ENCODE results near the gene CHMP6.

The CHMP6 gene

GRCh38 chr17:80965606-80966005, 26.0 kb upstream of the CHMP6 start:
- TF ChIP-seq CTCF (IDR thresholded peaks at IDR 0.05; ENCODE audit: borderline replicate concordance, control extremely low read depth, extremely low read depth, insufficient read depth, missing control alignments) = no peak
- in situ Hi-C loops (cut with MboI; ENCODE audit: low sequenced_read_pairs, unreplicated experiment) = no loop called here
- no peak for DNase-seq (ENCODE audit: low spot score)

DNA sequence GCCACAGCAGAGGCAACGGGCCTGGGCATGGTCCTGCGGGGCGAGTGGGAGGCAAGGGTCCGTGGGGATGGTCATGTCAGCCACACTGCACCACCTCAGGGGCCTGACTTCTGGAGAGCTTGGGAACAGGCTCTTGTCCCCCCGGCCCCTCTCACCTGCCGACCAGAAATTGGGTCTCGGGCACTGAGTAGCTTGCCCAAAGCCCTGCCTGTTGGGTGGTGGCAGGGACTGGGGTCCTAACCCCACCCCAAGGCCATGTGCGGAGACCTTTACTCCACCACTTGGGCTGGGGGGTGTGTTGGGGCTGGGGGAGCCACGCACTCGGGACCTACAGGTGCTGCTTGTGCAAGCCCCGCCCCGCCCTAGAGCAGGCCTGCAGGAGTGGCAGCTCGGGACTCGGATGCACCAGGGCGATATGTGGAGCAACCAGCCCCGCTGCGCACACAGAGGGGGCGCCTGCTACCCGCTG, 24.2 kb upstream of the CHMP6 start:
- no peak for DNase-seq (ENCODE audit: low spot score)
- in situ Hi-C loops (cut with MboI; ENCODE audit: low sequenced_read_pairs, unreplicated experiment) = no loop called here
- TF ChIP-seq CTCF (IDR thresholded peaks at IDR 0.05; ENCODE audit: borderline replicate concordance, control extremely low read depth, extremely low read depth, insufficient read depth, missing control alignments) = no peak

- DNase-seq (ENCODE audit: low spot score) = no peak
- in situ Hi-C loops (cut with MboI; ENCODE audit: low sequenced_read_pairs, unreplicated experiment) = no loop called here
- TF ChIP-seq CTCF (IDR thresholded peaks at IDR 0.05; ENCODE audit: borderline replicate concordance, control extremely low read depth, extremely low read depth, insufficient read depth, missing control alignments) = no peak
These were observed 23.0 kb upstream of the CHMP6 start for GRCh38 chr17:80968602-80969029.

DNA sequence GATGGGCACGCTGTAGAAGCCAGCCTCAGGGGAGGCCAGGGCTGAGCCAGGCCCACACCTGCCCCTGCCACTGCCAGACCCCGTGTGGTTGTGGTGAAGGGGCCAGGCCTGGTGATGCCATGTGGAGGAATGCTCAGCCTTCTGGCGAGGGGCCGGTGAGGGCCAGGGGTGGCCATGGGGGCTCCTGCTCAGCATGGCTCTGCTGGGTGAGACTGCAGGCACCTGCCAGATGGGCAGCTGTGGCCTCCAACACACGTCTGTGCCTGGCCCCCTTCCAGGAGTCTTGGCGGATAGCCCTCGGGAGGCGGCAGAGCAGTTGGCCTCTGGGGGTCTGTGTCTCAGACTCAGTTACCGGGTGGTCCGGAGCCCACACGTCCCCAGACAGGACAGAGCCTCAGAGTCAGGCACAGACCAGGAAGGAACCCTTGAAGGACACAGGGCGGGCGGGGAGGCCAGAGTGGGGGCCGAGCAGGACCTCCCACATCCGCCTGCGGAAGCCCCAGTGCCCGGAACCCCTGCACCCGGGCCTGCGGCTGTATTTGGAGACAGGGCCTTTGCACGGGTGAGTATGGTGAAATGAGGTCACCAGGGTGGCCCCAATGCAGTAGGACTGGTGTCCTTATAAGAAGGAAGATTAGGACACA, 22.5 kb upstream of the CHMP6 start:
- in situ Hi-C loops (cut with MboI; ENCODE audit: low sequenced_read_pairs, unreplicated experiment) = no loop called here
- no peak for DNase-seq (ENCODE audit: low spot score)

DNA sequence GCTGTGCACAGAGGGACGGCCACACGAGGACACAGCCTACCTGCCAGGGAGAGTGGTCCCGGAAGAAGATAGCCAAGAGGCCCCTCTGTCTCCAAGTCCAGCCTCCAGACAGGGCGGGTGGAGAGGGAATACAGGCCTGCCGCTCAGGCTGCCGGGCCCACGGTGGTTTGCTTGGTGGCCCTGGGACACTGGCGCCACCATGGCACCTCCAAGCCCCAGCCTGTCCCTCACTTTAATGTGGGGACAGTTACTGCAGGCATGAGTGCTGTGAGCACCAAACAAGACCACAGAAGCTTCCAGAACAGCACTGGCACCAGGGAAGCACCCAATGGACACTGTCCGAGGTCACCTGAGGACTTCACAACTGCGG, 22.0 kb upstream of the CHMP6 start:
- no peak for DNase-seq (ENCODE audit: low spot score)
- no peak for TF ChIP-seq CTCF (IDR thresholded peaks at IDR 0.05; ENCODE audit: borderline replicate concordance, control extremely low read depth, extremely low read depth, insufficient read depth, missing control alignments)
- in situ Hi-C loops (cut with MboI; ENCODE audit: low sequenced_read_pairs, unreplicated experiment) = loop anchor here (10.0 kb wide), 1 partner anchor 395 kb away; no protein-coding TSS in a partner anchor

More for the DNA sequence above, 22.5 kb upstream of the CHMP6 start:
- no peak for TF ChIP-seq CTCF (IDR thresholded peaks at IDR 0.05; ENCODE audit: borderline replicate concordance, control extremely low read depth, extremely low read depth, insufficient read depth, missing control alignments)

DNA sequence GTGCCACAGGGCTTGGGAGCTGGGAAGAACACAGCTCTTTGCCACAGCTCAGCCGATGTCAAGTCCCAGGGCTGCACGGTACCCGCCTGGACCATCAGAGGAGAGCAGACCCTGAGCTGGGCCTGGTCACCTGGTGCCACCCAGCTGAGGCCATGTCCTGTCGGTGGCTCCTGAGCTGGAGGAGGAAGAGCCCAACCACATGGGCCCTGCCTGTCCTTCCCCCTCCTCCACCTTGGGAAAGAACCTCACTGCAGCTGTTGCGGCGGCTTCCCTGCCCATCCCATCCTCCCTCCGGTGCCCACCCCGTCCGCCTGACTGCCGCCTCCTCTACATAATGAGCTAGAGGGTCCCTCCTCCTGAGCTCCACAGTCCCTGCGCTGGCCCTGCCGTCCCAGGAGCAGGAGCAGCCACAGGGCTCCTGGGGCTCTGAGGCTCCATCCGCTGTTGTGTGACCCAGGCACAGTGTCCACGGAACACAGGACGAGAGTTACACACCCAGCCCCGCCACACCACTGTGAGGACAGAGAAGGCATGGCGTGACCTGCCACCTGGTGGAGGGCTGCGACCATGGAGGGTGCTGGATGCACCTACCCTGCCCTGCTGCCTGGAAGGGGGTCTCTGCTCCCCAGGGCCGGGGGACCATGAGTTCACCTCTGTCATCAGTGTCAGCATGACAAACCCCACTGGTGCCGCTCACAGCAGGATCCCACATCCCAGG, 21.4 kb upstream of the CHMP6 start:
- peak; percentile 50 for TF ChIP-seq CTCF (IDR thresholded peaks at IDR 0.05; ENCODE audit: borderline replicate concordance, control extremely low read depth, extremely low read depth, insufficient read depth, missing control alignments)
- peak; percentile 88 for DNase-seq (ENCODE audit: low spot score)
- in situ Hi-C loops (cut with MboI; ENCODE audit: low sequenced_read_pairs, unreplicated experiment) = loop anchor here (10.0 kb wide), 1 partner anchor 395 kb away; no protein-coding TSS in a partner anchor

Data from GM13976 (cell line).